HepG2 (cell line): ENCODE measurements around the gene PPM1H. TPM values are rescaled to one million over a fixed set of nuclear protein-coding genes. Genes with fewer than 3 reads are reported as not detected.

ENCODE experiments used
- ATAC-seq: fragments of 200-7000 bp; cut with Tn5 transposase; 3 replicates; pipeline ENCODE4 v1.9.1; 2020; ENCODE audit warnings: mild to moderate bottlenecking, moderate library complexity
- BruUV-seq: library from RNA; stranded (reverse); fragments of 400-500 nt; replicated peaks from 2 replicates; lab custom pipeline; 2021; lab: Mats Ljungman, UMichigan
- CTCF ChIA-PET: fragments of 300-600 bp; formaldehyde crosslinking; extraction: SDS; loops from one replicate; lab custom pipeline; 2021; ENCODE audit warnings: low total read pairs, inconsistent platforms, low intra/inter-chr PET ratio; lab: Yijun Ruan, JAX
- POLR2A ChIA-PET: fragments of 350-600 bp; sonication (Branson Sonifier 250); formaldehyde crosslinking; loops from one replicate; lab custom pipeline; 2020; ENCODE audit warnings: antibody characterized with exemption, inconsistent platforms; lab: Yijun Ruan, JAX
- DNase-seq: peaks from one replicate; pipeline ENCODE4 v3.0.0-alpha.2; 2015; ENCODE audit warnings: low spot score
- FAIRE-seq: peaks from 3 replicates; lab custom pipeline; 2011; peaks lifted over from hg19 to GRCh38; lab: Jason Lieb, UNC
- H2AFZ ChIP-seq: one replicate; pipeline ENCODE4 v1.6.1; 2011; ENCODE audit warnings: low read length, inconsistent platforms
- H3K27ac ChIP-seq: fragments of 300-600 bp; 3 replicates; pipeline ENCODE4 v1.8.0; 2011; ENCODE audit warnings: mixed run types, mild to moderate bottlenecking, mixed read lengths, low read length, inconsistent platforms; ENCODE audit not compliant: insufficient read depth; ENCODE audit errors: extremely low read length
- H3K27me3 ChIP-seq, 2 experiments: fragments of 200-600 bp in 1 of 2; 2 replicates in 1 of 2; 3 replicates in 1 of 2; pipeline versions ENCODE4 v1.6.0 to v1.8.0; 2011; ENCODE audit warnings: low read length in 2 of 2, mild to moderate bottlenecking in 2 of 2, moderate library complexity in 2 of 2, inconsistent platforms in 1 of 2; ENCODE audit not compliant: insufficient read depth in 2 of 2, control insufficient read depth in 1 of 2
- H3K36me3 ChIP-seq, 2 experiments: fragments of 200-600 bp in 1 of 2; replicated peaks in 1 of 2; 2 replicates in 1 of 2; 3 replicates in 1 of 2; pipeline versions ENCODE4 v1.5.1 to v1.8.0; 2011; ENCODE audit warnings: low read length in 2 of 2, inconsistent platforms in 1 of 2; ENCODE audit not compliant: insufficient read depth in 2 of 2, control insufficient read depth in 1 of 2
- H3K4me1 ChIP-seq: 2 replicates; pipeline ENCODE4 v1.5.1; 2012; ENCODE audit warnings: low read length, inconsistent platforms; ENCODE audit not compliant: insufficient read depth
- H3K4me2 ChIP-seq: 2 replicates; pipeline ENCODE4 v1.6.0; 2011; ENCODE audit warnings: low read depth, low read length, inconsistent platforms
- H3K4me3 ChIP-seq, 3 experiments: fragments of 200-600 bp in 1 of 3; sonication (generic), shearing (Covaris generic) in 1 of 3; replicated peaks in 1 of 3; 2 replicates each; pipeline ENCODE4 v1.5.1; 2011 to 2016; ENCODE audit warnings: low read length in 3 of 3, inconsistent platforms in 2 of 3, low read depth in 2 of 3, mild to moderate bottlenecking in 2 of 3, control low read depth in 1 of 3, mixed read lengths in 1 of 3; ENCODE audit not compliant: insufficient read depth in 1 of 3
- H3K79me2 ChIP-seq: one replicate; pipeline ENCODE4 v1.6.1; 2011; ENCODE audit warnings: low read length, inconsistent platforms; ENCODE audit not compliant: insufficient read depth
- H3K9ac ChIP-seq: 2 replicates; pipeline ENCODE4 v1.6.0; 2011; ENCODE audit warnings: mild to moderate bottlenecking, low read depth, low read length, inconsistent platforms; ENCODE audit not compliant: insufficient read depth
- H3K9me3 ChIP-seq: 2 replicates; pipeline ENCODE4 v1.5.1; 2012; ENCODE audit warnings: mild to moderate bottlenecking, low read length
- H4K20me1 ChIP-seq: 2 replicates; pipeline ENCODE4 v1.6.0; 2011; ENCODE audit warnings: inconsistent platforms, mild to moderate bottlenecking, low read length, moderate library complexity; ENCODE audit not compliant: insufficient read depth
- FOXA1 ChIP-seq, 2 experiments: fragments of 450-650 bp in 1 of 2; sonication (generic) in 1 of 2; formaldehyde crosslinking in 1 of 2; IDR thresholded peaks; 2 replicates each; pipeline versions ENCODE4 v1.4.0 to v1.6.1; 2016 to 2020; ENCODE audit warnings: missing genetic modification reagents in 1 of 2
- GFI1 ChIP-seq: sonication (generic); formaldehyde crosslinking; IDR thresholded peaks from 2 replicates; pipeline ENCODE4 v1.5.0; 2020; ENCODE audit warnings: missing genetic modification reagents, mild to moderate bottlenecking, borderline replicate concordance
- HMGA1 ChIP-seq: sonication (generic); formaldehyde crosslinking; conservative IDR thresholded peaks from 2 replicates; pipeline ENCODE4 v1.4.0; 2020; ENCODE audit warnings: missing genetic modification reagents
- MTA3 ChIP-seq: sonication (generic); formaldehyde crosslinking; IDR thresholded peaks from 2 replicates; pipeline ENCODE4 v1.4.0; 2020; ENCODE audit warnings: missing genetic modification reagents
- POLR2AphosphoS5 ChIP-seq: IDR thresholded peaks from 2 replicates; pipeline ENCODE4 v1.6.1; 2012; ENCODE audit warnings: low read depth, low read length
- ZFP36L2 ChIP-seq: sonication (generic); formaldehyde crosslinking; IDR thresholded peaks from 2 replicates; pipeline ENCODE4 v1.4.0; 2020; ENCODE audit warnings: missing genetic modification reagents
- ZNF17 ChIP-seq: sonication (generic); formaldehyde crosslinking; IDR thresholded peaks from 2 replicates; pipeline ENCODE4 v1.5.0; 2020; ENCODE audit warnings: mild to moderate bottlenecking, missing genetic modification reagents
- ZNF577 ChIP-seq: sonication (generic); formaldehyde crosslinking; IDR thresholded peaks from 2 replicates; pipeline ENCODE4 v1.4.0; 2020; ENCODE audit warnings: mild to moderate bottlenecking, low read depth, missing genetic modification reagents, borderline replicate concordance
- WGBS: methylation state at CpG from one replicate; pipeline ENCODE4 v1.1.6; 2017; ENCODE audit warnings: low lambda C conversion rate; 5-methylcytosine and 5-hydroxymethylcytosine counted together
- in situ Hi-C: cut with HindIII; loops from 2 replicates; pipeline ENCODE4 v1.10.0; 2017; ENCODE audit warnings: low pct_unique_long_range_greater_than_20kb; ENCODE audit not compliant: extremely low pct_ligation_motif_present
- intact Hi-C: fragments of 100-400 bp; cut with micrococcal nuclease; formaldehyde crosslinking; loops from one replicate; pipeline ENCODE4 v1.10.0; 2022; ENCODE audit not compliant: unreplicated experiment
- polyA plus RNA-seq, 8 experiments: library from polyadenylated mRNA; depleted of rRNA in 3 of 8; stranded (reverse) in 7 of 8; unstranded in 1 of 8; fragments of >200 nt; fragmentation: Illumina TruSeq in 4 of 8; extraction: Trizol in 4 of 8; gene quantifications; 2 replicates each; pipeline versions ENCODE4 v1.2.1 to v1.2.3, GENCODE V29; 2011 to 2016; ENCODE audit warnings: low read depth in 4 of 8, missing spikeins in 1 of 8, mixed read lengths in 1 of 8; ENCODE audit not compliant: insufficient read depth in 1 of 8
- total RNA-seq, 5 experiments: library from RNA; depleted of rRNA; stranded (reverse); fragments of >200 nt; fragmentation: Illumina TruSeq; extraction: Trizol; gene quantifications; 2 replicates each; pipeline ENCODE4 v1.2.3, GENCODE V29; 2016; ENCODE audit warnings: low read depth in 1 of 5
- TF ChIP-seq, protein P1 (sequence below): sonication (generic); formaldehyde crosslinking; IDR thresholded peaks from 2 replicates; pipeline ENCODE4 v1.9.0; 2021; ENCODE audit warnings: missing genetic modification reagents, borderline replicate concordance
- TF ChIP-seq, protein P2 (sequence below): sonication (generic); formaldehyde crosslinking; IDR thresholded peaks from 2 replicates; pipeline ENCODE4 v1.9.0; 2021; ENCODE audit warnings: missing genetic modification reagents, mild to moderate bottlenecking, borderline replicate concordance
- TF ChIP-seq, protein P3 (sequence below): IDR thresholded peaks from 2 replicates; pipeline ENCODE4 v1.6.1; 2016
- TF ChIP-seq, protein P4 (sequence below): sonication (generic); formaldehyde crosslinking; IDR thresholded peaks from 2 replicates; pipeline ENCODE4 v1.4.0; 2020; ENCODE audit warnings: missing genetic modification reagents

Gene PPM1H
- total and polyA plus RNA-seq, 2 of the 13 experiments (the other 11 are each of a cell fraction or from before 2014, with no cell fraction given), result 29.1 to 38.1 TPM

DNA sequence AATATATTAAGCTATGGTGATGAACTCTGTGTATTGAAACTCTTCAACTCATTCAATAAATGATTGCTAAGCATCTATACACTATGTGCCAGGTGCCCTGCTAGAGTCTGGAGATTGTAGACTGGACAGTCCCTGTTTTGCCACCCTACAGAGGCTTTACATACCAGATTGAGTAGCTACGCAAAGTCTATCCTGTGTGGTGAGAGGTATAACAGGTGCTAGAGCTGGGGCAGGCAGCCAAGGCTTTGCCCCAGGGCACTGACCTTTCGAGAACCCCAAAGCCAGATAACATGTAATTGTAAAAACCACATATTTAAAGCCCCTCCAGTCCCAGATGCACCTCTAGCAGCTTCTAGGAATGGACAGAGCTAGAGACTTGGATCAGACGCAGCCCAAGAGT, 52.8 kb downstream of the PPM1H start:
- Histone ChIP-seq H3K27ac (no peak overlapping the region), H3K36me3 (peaks cover 12 to 31% of the 10 kb centered on the region in 2 experiments), H3K4me1 (peaks cover 21% of the 10 kb centered on the region; the same call in 1 of the 2 replicates), H3K79me2 (peaks cover 56% of the 10 kb centered on the region), H2AFZ (no peak overlapping the region), H4K20me1 (no peaks in the 10 kb centered on the region; the same call in 1 of the 2 replicates), H3K27me3 (no peaks in the 10 kb centered on the region), H3K9ac (no peak overlapping the region), H3K4me3 (no peak overlapping the region)
- WGBS, result 100% methylated on average over 2 of the region's 3 CpGs
- no peak for DNase-seq
- no TSS peak for BruUV-seq
- intact Hi-C loops (no loop called here), in situ Hi-C loops (no loop called here)
- ChIA-PET CTCF (no interaction called here), POLR2A (interaction anchor here (1.8 kb wide), 1 partner anchor 53 kb away, joined by 4 read pairs; the partner anchor contains the start of gene PPM1H)
- ATAC-seq, result no peak
- no peak for FAIRE-seq
- TF ChIP-seq POLR2AphosphoS5 (no peak), ZNF577 (no peak)
- TF ChIP-seq, protein P1, sequence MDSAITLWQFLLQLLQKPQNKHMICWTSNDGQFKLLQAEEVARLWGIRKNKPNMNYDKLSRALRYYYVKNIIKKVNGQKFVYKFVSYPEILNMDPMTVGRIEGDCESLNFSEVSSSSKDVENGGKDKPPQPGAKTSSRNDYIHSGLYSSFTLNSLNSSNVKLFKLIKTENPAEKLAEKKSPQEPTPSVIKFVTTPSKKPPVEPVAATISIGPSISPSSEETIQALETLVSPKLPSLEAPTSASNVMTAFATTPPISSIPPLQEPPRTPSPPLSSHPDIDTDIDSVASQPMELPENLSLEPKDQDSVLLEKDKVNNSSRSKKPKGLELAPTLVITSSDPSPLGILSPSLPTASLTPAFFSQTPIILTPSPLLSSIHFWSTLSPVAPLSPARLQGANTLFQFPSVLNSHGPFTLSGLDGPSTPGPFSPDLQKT (CRISPR knock-in tag), result no peak
- TF ChIP-seq, all 625 proteins: peak for 0
- H3K9me3 ChIP-seq, result no peaks in the 10 kb centered on the region
- no peak overlapping the region for H3K4me2 ChIP-seq

DNA sequence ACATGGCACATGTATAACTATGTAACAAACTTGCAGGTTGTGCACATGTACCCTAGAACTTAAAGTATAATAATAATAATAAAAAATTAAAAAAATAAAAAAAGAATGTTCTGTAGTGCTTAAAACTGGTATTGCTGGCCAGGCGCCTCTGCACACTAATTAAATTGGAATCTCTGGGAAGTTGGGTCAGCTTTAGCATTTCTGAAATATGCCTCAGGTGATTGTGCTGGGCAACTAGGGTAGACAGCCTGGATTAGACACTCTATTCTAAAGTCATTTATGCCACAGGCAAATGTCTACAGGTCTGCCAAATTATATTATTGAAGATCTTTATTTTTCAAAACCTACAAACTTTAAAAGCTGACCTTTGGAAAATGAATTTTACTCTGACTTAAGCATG, 55.3 kb downstream of the PPM1H start:
- ChIA-PET CTCF (no interaction called here), POLR2A (no interaction called here)
- H3K79me2 ChIP-seq, result peaks cover 51% of the 10 kb centered on the region
- ATAC-seq, result no peak
- H4K20me1 ChIP-seq, result no peaks in the 10 kb centered on the region
- WGBS, result 93% methylated on average over 1 of the region's 1 CpG
- H3K4me2 ChIP-seq, result no peak overlapping the region
- H3K4me1 ChIP-seq, result peaks cover 9% of the 10 kb centered on the region; the same call in 1 of the 2 replicates
- no peak overlapping the region for H2AFZ ChIP-seq
- no peak overlapping the region for H3K9ac ChIP-seq
- no TSS peak for BruUV-seq
- in situ Hi-C loops, result no loop called here
- no peak for DNase-seq
- FAIRE-seq, result no peak
- peaks cover 18 to 45% of the 10 kb centered on the region in 2 experiments for H3K36me3 ChIP-seq
- intact Hi-C loops, result no loop called here
- no peak overlapping the region for H3K27ac ChIP-seq
- no peaks in the 10 kb centered on the region for H3K27me3 ChIP-seq
- no peak overlapping the region for H3K4me3 ChIP-seq
- H3K9me3 ChIP-seq, result no peaks in the 10 kb centered on the region
- TF ChIP-seq ZNF17 (CRISPR knock-in tag), result no peak
- TF ChIP-seq, protein P2, sequence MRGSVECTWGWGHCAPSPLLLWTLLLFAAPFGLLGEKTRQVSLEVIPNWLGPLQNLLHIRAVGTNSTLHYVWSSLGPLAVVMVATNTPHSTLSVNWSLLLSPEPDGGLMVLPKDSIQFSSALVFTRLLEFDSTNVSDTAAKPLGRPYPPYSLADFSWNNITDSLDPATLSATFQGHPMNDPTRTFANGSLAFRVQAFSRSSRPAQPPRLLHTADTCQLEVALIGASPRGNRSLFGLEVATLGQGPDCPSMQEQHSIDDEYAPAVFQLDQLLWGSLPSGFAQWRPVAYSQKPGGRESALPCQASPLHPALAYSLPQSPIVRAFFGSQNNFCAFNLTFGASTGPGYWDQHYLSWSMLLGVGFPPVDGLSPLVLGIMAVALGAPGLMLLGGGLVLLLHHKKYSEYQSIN (CRISPR knock-in tag), result no peak
- TF ChIP-seq, protein P3, sequence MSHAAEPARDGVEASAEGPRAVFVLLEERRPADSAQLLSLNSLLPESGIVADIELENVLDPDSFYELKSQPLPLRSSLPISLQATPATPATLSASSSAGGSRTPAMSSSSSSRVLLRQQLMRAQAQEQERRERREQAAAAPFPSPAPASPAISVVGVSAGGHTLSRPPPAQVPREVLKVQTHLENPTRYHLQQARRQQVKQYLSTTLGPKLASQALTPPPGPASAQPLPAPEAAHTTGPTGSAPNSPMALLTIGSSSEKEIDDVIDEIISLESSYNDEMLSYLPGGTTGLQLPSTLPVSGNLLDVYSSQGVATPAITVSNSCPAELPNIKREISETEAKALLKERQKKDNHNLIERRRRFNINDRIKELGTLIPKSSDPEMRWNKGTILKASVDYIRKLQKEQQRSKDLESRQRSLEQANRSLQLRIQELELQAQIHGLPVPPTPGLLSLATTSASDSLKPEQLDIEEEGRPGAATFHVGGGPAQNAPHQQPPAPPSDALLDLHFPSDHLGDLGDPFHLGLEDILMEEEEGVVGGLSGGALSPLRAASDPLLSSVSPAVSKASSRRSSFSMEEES, result no peak
- TF ChIP-seq, protein P4, sequence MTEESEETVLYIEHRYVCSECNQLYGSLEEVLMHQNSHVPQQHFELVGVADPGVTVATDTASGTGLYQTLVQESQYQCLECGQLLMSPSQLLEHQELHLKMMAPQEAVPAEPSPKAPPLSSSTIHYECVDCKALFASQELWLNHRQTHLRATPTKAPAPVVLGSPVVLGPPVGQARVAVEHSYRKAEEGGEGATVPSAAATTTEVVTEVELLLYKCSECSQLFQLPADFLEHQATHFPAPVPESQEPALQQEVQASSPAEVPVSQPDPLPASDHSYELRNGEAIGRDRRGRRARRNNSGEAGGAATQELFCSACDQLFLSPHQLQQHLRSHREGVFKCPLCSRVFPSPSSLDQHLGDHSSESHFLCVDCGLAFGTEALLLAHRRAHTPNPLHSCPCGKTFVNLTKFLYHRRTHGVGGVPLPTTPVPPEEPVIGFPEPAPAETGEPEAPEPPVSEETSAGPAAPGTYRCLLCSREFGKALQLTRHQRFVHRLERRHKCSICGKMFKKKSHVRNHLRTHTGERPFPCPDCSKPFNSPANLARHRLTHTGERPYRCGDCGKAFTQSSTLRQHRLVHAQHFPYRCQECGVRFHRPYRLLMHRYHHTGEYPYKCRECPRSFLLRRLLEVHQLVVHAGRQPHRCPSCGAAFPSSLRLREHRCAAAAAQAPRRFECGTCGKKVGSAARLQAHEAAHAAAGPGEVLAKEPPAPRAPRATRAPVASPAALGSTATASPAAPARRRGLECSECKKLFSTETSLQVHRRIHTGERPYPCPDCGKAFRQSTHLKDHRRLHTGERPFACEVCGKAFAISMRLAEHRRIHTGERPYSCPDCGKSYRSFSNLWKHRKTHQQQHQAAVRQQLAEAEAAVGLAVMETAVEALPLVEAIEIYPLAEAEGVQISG, result no peak
- TF ChIP-seq ZFP36L2 (CRISPR knock-in tag), result no peak
- TF ChIP-seq FOXA1 (IDR thresholded peaks at IDR 0.05), result no peak
- TF ChIP-seq FOXA1 (CRISPR knock-in tag; IDR thresholded peaks at IDR 0.05), result no peak
- TF ChIP-seq MTA3 (CRISPR knock-in tag), result no peak
- no peak for TF ChIP-seq GFI1 (CRISPR knock-in tag)
- TF ChIP-seq HMGA1 (CRISPR knock-in tag), result no peak
